Central memory CD8-positive, alpha-beta T cell (primary cell): Measurements from ENCODE around the gene PRPH2.
A peak's percentile ranks its signal among the peaks of the same experiment; 100 is the strongest.

Experiments
- ATAC-seq: fragments of 150-1000 bp; cut with Tn5 transposase; replicated peaks from 2 replicates; pipeline ENCODE4 v1.10.0; 2022; ENCODE audit warnings: mild to moderate bottlenecking, moderate FRiP score, moderate number of reproducible peaks; ENCODE audit not compliant: poor library complexity, severe bottlenecking; ENCODE audit errors: extremely low read depth
- DNase-seq, 2 donors: peaks; one replicate each; pipeline ENCODE4 v3.0.0; 2021; ENCODE audit warnings: low spot score in 2 of 2
- H3K27ac Mint-ChIP-seq: one replicate; pipeline ENCODE4 v1.8.0; 2022; ENCODE audit warnings: low read depth, mild to moderate bottlenecking, moderate library complexity, mixed read lengths
- H3K27me3 Mint-ChIP-seq: one replicate; pipeline ENCODE4 v1.8.0; 2022; ENCODE audit warnings: mixed read lengths
- H3K36me3 Mint-ChIP-seq: one replicate; pipeline ENCODE4 v1.8.0; 2022; ENCODE audit warnings: mild to moderate bottlenecking, moderate library complexity, mixed read lengths; ENCODE audit not compliant: insufficient read depth
- H3K4me1 Mint-ChIP-seq: one replicate; pipeline ENCODE4 v1.8.0; 2022; ENCODE audit warnings: mixed read lengths
- H3K4me3 Mint-ChIP-seq: one replicate; pipeline ENCODE4 v1.8.0; 2022; ENCODE audit warnings: mild to moderate bottlenecking, moderate library complexity, mixed read lengths
- H3K9me3 Mint-ChIP-seq: one replicate; pipeline ENCODE4 v1.8.0; 2022; ENCODE audit warnings: mixed read lengths

The PRPH2 gene

GRCh38 chr6:42722497-42722896, at the start of gene PRPH2:
PRPH2 (minus strand) TSS chr6:42722597; CDS start chr6:42722334, 263 bp downstream.
- Mint-ChIP-seq H3K27ac (no peak within 1 kb of the TSS), H3K4me3 (no peak within 1 kb of the TSS), H3K9me3 (no peaks in the 10 kb centered on the region), H3K36me3 (no peaks in the 10 kb centered on the region), H3K4me1 (peaks cover 16% of the 10 kb centered on the region), H3K27me3 (no peaks in the 10 kb centered on the region)
- no peak for DNase-seq
- ATAC-seq, result no peak

DNA sequence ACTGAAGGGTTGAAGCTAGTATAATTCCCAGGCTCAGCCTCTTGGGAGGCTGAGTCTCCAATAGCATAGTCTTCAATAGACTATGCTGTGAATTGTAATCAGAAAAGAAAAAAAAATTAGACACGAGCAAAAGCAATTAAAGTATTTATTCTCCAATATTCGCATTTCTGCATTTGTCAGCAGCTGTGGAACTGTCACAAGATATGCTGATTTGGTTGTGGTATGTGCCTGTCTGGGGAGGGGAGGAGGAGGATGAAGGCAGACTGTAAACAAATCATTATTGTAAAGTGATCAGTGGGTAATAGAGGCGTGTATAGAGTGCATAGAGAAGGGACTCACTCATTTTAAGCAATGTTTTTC, 49.3 kb upstream of the PRPH2 start:
- H3K4me1 Mint-ChIP-seq, result peaks cover 73% of the 10 kb centered on the region
- DNase-seq, result peak in 1 of 2 donors; percentile 50
- H3K4me3 Mint-ChIP-seq, result peak overlapping the region; percentile 74
- peaks cover 25% of the 10 kb centered on the region for H3K36me3 Mint-ChIP-seq
- peak overlapping the region; percentile 100 for H3K27ac Mint-ChIP-seq
- no peaks in the 10 kb centered on the region for H3K9me3 Mint-ChIP-seq
- ATAC-seq, result peak; percentile 53
- H3K27me3 Mint-ChIP-seq, result no peaks in the 10 kb centered on the region

DNA sequence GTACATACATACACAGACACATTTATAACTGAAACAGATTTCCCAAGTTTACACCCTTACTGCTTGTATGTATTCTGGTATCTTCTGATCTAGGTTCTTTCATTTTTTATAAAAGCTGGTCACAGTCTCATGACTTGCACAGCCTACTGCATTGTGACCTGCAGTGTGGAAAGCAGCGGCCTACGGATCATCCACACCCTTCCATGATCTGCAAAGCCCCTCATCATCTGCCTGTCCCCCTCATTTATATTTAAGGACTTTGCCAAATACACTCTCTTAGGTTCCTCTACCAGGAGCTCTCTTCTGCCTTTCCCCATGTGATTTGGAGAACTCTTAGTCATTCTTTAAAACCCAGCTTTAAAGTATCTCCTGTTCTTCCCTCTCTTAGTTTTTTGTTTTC, 47.4 kb upstream of the PRPH2 start:
- Mint-ChIP-seq H3K27me3 (no peaks in the 10 kb centered on the region), H3K9me3 (no peaks in the 10 kb centered on the region), H3K4me3 (no peak overlapping the region), H3K36me3 (peaks cover 19% of the 10 kb centered on the region), H3K4me1 (peaks cover 76% of the 10 kb centered on the region), H3K27ac (peak overlapping the region; percentile 100)
- ATAC-seq (no peak), DNase-seq (no peak)

DNA sequence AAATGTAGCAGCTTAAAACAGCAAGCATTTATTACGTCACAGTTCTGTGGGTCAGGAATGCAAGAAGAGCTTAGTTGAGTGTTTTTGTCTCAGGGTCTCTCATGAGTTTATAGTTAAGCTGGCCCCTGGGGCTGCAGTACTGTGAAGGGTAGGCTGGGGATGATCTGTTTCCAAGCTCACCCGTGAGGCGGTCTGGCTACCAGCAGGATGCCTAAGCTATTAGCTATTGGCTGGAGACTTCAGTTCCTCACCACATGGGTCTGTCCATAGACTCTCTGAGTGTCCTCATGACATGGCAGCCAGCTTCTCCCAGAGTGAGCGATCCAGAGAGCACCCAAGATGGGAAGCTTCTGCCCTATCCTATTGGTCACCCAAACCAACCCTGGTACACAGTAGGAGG, 46.7 kb upstream of the PRPH2 start:
- peaks cover 17% of the 10 kb centered on the region for H3K36me3 Mint-ChIP-seq
- H3K27ac Mint-ChIP-seq, result peak overlapping the region; percentile 100
- H3K4me1 Mint-ChIP-seq, result peaks cover 68% of the 10 kb centered on the region
- no peak overlapping the region for H3K4me3 Mint-ChIP-seq
- DNase-seq (no peak), ATAC-seq (no peak)
- H3K27me3 Mint-ChIP-seq, result no peaks in the 10 kb centered on the region
- H3K9me3 Mint-ChIP-seq, result no peaks in the 10 kb centered on the region

DNA sequence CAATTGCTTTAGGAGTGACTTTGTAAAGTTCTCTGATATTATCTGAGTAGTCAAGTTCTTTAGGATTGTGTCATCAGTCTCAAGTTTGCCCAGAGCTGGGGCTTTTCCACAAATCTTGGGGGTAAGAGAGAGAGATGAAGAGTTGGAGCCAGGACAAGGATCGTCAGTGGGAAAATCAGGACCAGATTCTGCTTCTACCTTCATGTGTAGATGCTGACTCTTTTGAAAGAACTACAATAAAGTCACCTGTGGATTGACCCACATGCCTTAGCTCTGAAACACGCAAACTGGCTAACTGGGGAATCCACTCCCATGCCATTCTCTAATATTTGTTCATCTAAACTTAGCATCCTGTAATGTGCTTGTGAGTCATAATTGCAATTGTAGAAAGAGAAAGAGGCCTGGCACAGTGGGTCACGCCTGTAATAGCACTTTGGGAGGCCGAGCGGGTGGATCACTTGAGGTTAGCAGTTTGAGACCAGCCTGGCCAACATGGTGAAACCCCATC, 43.8 kb upstream of the PRPH2 start:
- H3K36me3 Mint-ChIP-seq, result peaks cover 9% of the 10 kb centered on the region
- ATAC-seq (no peak), DNase-seq (no peak)
- H3K27me3 Mint-ChIP-seq, result no peaks in the 10 kb centered on the region
- peaks cover 48% of the 10 kb centered on the region for H3K4me1 Mint-ChIP-seq
- H3K4me3 Mint-ChIP-seq, result no peak overlapping the region
- H3K27ac Mint-ChIP-seq, result peak overlapping the region; percentile 67
- no peaks in the 10 kb centered on the region for H3K9me3 Mint-ChIP-seq

DNA sequence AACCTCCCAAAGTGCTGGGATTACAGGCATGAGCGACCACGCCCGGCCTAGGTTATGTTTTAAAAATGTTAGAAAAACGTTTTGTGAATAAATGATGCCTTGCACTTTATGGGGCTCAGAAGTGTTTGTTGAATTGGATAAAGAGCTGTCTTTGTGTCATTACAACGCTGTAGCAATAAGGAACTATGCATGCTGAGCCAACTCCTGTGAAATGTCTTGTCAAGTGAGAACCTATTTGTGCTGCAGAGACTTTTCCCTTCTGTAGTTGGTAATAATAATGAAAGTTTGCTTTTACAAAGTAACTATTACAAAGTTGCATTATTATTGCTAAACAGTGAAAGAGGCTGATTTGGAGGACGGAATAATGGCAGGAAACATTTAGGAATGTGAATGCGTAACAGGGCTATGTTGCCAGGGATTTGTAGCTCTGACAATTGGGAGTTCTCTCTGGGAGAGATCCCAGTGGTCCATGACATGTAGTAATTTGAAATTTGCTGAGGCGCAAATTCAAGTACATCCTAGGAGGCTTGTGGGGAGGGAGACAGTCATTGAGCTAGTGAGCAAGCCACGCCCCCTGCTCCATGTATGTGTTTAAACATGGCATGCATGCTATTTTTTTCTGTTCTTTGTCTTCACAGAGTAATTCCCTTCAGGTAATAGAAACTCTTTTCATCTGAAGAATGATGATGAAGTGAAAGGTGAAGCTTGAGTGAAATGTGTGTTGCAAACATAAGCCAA, 42.7 kb upstream of the PRPH2 start:
- no peaks in the 10 kb centered on the region for H3K27me3 Mint-ChIP-seq
- no peak for DNase-seq
- peaks cover 39% of the 10 kb centered on the region for H3K4me1 Mint-ChIP-seq
- H3K27ac Mint-ChIP-seq, result no peak overlapping the region
- no peak for ATAC-seq
- H3K4me3 Mint-ChIP-seq, result no peak overlapping the region
- H3K9me3 Mint-ChIP-seq, result no peaks in the 10 kb centered on the region
- no peaks in the 10 kb centered on the region for H3K36me3 Mint-ChIP-seq

GRCh38 chr6:42762950-42763349, 40.6 kb upstream of the PRPH2 start:
- H3K27me3 Mint-ChIP-seq, result no peaks in the 10 kb centered on the region
- H3K4me1 Mint-ChIP-seq, result peaks cover 42% of the 10 kb centered on the region
- H3K4me3 Mint-ChIP-seq, result no peak overlapping the region
- no peak overlapping the region for H3K27ac Mint-ChIP-seq
- H3K36me3 Mint-ChIP-seq, result peaks cover 2% of the 10 kb centered on the region
- no peaks in the 10 kb centered on the region for H3K9me3 Mint-ChIP-seq
- DNase-seq (no peak), ATAC-seq (no peak)

DNA sequence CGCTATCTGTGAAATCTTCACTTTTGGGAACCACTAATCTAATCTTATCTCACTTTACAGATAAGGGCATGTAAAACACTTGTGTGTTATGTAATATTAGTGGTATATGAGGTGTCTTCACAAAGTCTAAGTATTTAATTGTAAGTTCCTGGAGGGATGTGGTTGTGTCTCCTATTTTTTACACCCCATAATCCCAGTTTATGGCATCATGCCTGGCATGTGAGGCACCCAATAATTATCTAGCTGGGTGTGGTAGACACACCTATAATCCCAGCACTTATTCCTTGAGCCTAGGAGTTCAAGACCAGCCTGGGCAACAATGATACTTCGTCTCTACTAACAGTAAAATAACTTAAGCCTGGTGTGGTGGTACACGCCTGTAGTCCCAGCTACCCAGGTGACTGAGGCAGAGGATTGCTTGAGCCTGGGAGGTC, 40.0 kb upstream of the PRPH2 start:
- Mint-ChIP-seq H3K9me3 (no peaks in the 10 kb centered on the region), H3K27me3 (no peaks in the 10 kb centered on the region), H3K27ac (no peak overlapping the region)

GRCh38 chr6:42761287-42762067, 39.1 kb upstream of the PRPH2 start:
- H3K9me3 Mint-ChIP-seq, result no peaks in the 10 kb centered on the region
- H3K36me3 Mint-ChIP-seq, result peaks cover 2% of the 10 kb centered on the region
- H3K27me3 Mint-ChIP-seq, result no peaks in the 10 kb centered on the region
- H3K4me3 Mint-ChIP-seq, result no peak overlapping the region
- H3K27ac Mint-ChIP-seq, result no peak overlapping the region
- no peak for DNase-seq
- H3K4me1 Mint-ChIP-seq, result peaks cover 36% of the 10 kb centered on the region
- ATAC-seq, result no peak

More for the DNA sequence above, 40.0 kb upstream of the PRPH2 start:
- H3K4me1 Mint-ChIP-seq, result peaks cover 39% of the 10 kb centered on the region
- no peak for DNase-seq
- no peak for ATAC-seq
- peaks cover 2% of the 10 kb centered on the region for H3K36me3 Mint-ChIP-seq
- no peak overlapping the region for H3K4me3 Mint-ChIP-seq

- H3K9me3 Mint-ChIP-seq, result no peaks in the 10 kb centered on the region
- H3K4me1 Mint-ChIP-seq, result peaks cover 45% of the 10 kb centered on the region
- no peak overlapping the region for H3K4me3 Mint-ChIP-seq
- peak overlapping the region; percentile 2 for H3K27ac Mint-ChIP-seq
- peaks cover 4% of the 10 kb centered on the region for H3K36me3 Mint-ChIP-seq
- DNase-seq (no peak), ATAC-seq (no peak)
- H3K27me3 Mint-ChIP-seq, result no peaks in the 10 kb centered on the region
Measured at GRCh38 chr6:42758756-42759430, 36.5 kb upstream of the PRPH2 start.

DNA sequence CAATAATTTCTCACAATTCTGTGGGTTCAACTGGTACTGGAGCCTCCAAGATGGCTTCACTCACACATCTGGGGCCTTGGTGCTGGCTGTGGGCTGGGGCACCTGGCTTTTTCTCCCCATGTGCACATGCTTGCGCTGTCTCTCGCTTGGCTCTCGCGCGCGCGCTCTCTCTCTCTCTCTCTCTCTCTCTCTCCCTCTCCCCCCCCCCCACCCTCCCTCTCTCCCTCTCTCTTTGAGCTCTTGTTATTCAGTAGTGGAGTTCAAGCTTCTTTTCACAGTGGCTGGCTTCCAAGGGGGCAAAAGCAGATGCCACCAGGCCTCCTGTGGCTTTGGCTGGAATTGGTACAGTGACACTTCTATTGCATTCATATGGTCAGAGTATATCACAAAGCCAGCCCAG, 34.3 kb upstream of the PRPH2 start:
- H3K9me3 Mint-ChIP-seq, result no peaks in the 10 kb centered on the region
- peaks cover 6% of the 10 kb centered on the region for H3K36me3 Mint-ChIP-seq
- ATAC-seq (no peak), DNase-seq (no peak)
- no peak overlapping the region for H3K4me3 Mint-ChIP-seq
- no peaks in the 10 kb centered on the region for H3K27me3 Mint-ChIP-seq
- peaks cover 50% of the 10 kb centered on the region for H3K4me1 Mint-ChIP-seq
- H3K27ac Mint-ChIP-seq, result peak overlapping the region; percentile 5

DNA sequence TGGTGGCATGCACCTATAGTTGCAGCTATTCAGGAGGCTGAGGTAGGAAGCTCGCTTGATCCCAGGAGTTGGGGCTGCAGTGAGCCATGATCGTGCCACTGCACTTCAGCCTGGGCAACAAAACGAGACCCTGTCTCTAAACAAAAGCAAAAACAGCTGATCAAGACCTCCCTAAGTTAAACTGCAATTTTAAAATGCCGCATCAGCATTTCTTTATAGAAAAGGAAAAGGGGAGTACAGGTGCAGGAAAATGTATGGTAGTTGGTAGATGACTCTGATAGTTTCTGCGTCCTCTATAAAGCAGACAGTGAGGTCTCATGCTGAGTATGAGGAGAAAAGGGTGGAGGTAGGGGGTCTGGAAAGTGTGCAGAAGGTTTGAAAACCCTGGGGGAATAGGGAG, 32.4 kb upstream of the PRPH2 start:
- peaks cover 50% of the 10 kb centered on the region for H3K4me1 Mint-ChIP-seq
- peaks cover 10% of the 10 kb centered on the region for H3K36me3 Mint-ChIP-seq
- no peaks in the 10 kb centered on the region for H3K27me3 Mint-ChIP-seq

More for the DNA sequence above, 32.4 kb upstream of the PRPH2 start:
- DNase-seq (no peak), ATAC-seq (no peak)
- Mint-ChIP-seq H3K27ac (no peak overlapping the region), H3K9me3 (no peaks in the 10 kb centered on the region), H3K4me3 (no peak overlapping the region)
